ENCODE measurements around the gene POU3F1. TPM values are rescaled to one million over a fixed set of nuclear protein-coding genes. Genes with fewer than 3 reads are reported as not detected.

POU3F1 gene
- total and polyA plus RNA-seq, 4 donors: 2.3 to 4.9 (median 3.1) TPM

DNA sequence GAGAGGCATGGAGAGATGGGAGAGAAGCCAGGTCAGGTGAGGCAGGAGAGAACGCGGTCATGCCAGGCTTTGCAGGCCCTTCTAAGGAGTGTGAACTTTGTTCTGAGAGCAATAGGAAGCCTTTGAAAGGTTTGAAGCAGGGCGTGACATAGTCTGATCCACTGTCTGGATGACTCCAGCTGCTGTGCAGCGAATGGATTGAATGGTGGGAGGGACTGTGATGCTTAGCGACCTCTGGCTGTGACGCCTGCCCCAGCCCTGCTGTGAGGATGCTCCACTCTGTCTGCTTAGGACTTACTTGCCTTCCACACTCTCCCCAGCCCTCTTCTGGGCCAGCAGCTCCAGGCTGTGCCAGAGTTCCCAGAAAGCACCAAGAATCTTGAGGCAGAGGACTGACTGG lies 41.8 kb upstream of the POU3F1 start:
- peak in 1 of 6 donors; percentile 44 for DNase-seq (ENCODE audit: low read depth in 4 of 6, low spot score in 6 of 6)
- Histone ChIP-seq H3K36me3 (ENCODE audit: control insufficient read depth, insufficient read depth, low read length) (no peaks in the 10 kb centered on the region), H3K4me1 (ENCODE audit: control insufficient read depth, insufficient read depth, low read length) (peaks cover 33% of the 10 kb centered on the region), H3K9me3 (ENCODE audit: control insufficient read depth, insufficient read depth, low read length) (no peaks in the 10 kb centered on the region), H3K27me3 (ENCODE audit: control insufficient read depth, insufficient read depth, low read length) (peaks cover 8% of the 10 kb centered on the region), H3K27ac (ENCODE audit: low read depth, low read length) (no peak overlapping the region), H3K4me3 (ENCODE audit: low read depth, low read length) (no peak overlapping the region)
- 49% methylated on average over 6 of the region's 6 CpGs for WGBS (ENCODE audit: insufficient coverage)

DNA sequence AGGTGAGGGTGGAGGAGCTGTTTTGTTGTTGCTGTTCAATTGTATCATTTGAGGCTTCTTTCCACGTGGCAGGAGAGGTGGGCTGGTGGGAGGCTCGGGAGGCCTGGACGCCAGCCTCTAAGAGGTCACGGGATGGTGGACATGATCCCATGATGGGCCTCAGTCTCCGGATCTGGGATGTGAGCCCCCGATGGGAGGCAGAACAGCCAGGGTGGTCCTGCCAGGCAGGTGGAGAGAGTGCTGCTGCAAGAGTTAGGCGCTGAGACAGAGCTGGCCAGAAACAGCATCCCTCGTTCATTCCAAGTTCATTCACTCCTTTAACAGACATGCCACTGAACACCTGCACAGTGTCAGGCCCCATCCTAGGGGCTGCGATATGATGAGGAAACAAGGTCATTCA lies 41.1 kb upstream of the POU3F1 start:
- Histone ChIP-seq H3K9me3 (ENCODE audit: control insufficient read depth, insufficient read depth, low read length) (no peaks in the 10 kb centered on the region), H3K4me3 (ENCODE audit: low read depth, low read length) (no peak overlapping the region), H3K4me1 (ENCODE audit: control insufficient read depth, insufficient read depth, low read length) (peaks cover 32% of the 10 kb centered on the region), H3K27me3 (ENCODE audit: control insufficient read depth, insufficient read depth, low read length) (peaks cover 9% of the 10 kb centered on the region), H3K27ac (ENCODE audit: low read depth, low read length) (no peak overlapping the region), H3K36me3 (ENCODE audit: control insufficient read depth, insufficient read depth, low read length) (no peaks in the 10 kb centered on the region)
- 91% methylated on average over 9 of the region's 9 CpGs for WGBS (ENCODE audit: insufficient coverage)
- DNase-seq (ENCODE audit: low read depth in 4 of 6, low spot score in 6 of 6): no peak

DNA sequence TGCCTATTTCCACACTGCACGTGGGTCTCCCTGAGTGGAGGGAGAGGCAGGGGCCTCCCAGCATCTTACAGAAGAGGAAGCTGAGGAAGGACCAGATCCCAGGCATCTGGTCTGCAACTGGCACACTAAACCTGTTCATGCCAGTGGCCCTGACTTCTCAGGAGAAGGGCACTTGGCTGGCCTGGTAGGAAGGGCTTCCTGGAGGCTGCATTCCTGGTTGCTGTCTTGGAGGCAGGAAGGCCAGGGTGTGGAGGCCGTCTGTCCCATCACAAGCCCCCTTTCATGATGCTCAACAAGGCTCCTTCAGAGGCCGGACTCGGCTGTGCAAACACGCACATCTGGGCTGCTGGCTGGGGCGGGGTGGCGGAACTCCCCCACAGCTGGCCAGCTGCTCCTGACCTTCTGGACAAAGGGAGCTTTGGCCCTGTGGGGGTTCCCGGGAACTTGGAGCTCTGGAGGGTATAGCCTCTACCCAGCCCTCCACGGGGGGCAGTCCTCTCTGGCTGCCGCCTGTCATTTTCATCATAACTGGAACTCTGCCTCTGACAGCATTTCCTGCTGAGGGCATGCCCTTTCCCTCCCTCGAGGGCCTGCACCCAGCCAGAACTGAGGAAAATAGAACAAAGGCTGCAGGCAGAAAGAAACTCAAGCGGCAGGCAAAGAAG lies 39.2 kb upstream of the POU3F1 start:
- Histone ChIP-seq H3K9me3 (ENCODE audit: control insufficient read depth, insufficient read depth, low read length) (no peaks in the 10 kb centered on the region), H3K27me3 (ENCODE audit: control insufficient read depth, insufficient read depth, low read length) (peaks cover 8% of the 10 kb centered on the region), H3K4me1 (ENCODE audit: control insufficient read depth, insufficient read depth, low read length) (peaks cover 26% of the 10 kb centered on the region), H3K4me3 (ENCODE audit: low read depth, low read length) (no peak overlapping the region), H3K36me3 (ENCODE audit: control insufficient read depth, insufficient read depth, low read length) (no peaks in the 10 kb centered on the region), H3K27ac (ENCODE audit: low read depth, low read length) (no peak overlapping the region)
- WGBS (ENCODE audit: insufficient coverage): 70% methylated on average over 11 of the region's 12 CpGs
- peak in 1 of 6 donors; percentile 52 for DNase-seq (ENCODE audit: low read depth in 4 of 6, low spot score in 6 of 6)

DNA sequence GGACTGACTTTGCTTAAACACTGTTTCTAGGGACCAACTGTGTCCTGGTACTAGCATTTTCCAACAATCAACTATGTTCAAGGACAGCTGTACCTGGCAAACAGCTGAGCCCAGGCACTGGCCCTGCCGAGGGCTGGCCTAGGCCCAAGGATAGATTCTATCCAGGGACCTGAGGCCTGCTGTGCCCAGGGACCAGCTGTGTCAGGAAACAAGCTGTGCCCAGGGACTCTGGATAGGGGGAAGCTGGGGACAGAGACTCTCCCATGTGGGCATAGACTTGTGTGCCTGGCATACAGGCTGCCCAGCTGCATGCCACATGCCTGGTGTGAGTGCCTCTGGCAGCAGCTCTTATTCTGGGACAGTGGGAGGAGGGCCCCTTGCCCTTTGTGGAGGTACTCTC lies 38.1 kb upstream of the POU3F1 start:
- DNase-seq (ENCODE audit: low read depth in 4 of 6, low spot score in 6 of 6): peak in 2 of 6 donors; percentile 38 to 60
- Histone ChIP-seq H3K27ac (ENCODE audit: low read depth, low read length) (no peak overlapping the region), H3K4me3 (ENCODE audit: low read depth, low read length) (no peak overlapping the region), H3K9me3 (ENCODE audit: control insufficient read depth, insufficient read depth, low read length) (no peaks in the 10 kb centered on the region), H3K36me3 (ENCODE audit: control insufficient read depth, insufficient read depth, low read length) (no peaks in the 10 kb centered on the region), H3K4me1 (ENCODE audit: control insufficient read depth, insufficient read depth, low read length) (peaks cover 26% of the 10 kb centered on the region), H3K27me3 (ENCODE audit: control insufficient read depth, insufficient read depth, low read length) (peaks cover 3% of the 10 kb centered on the region)
- 20% methylated on average over 1 of the region's 1 CpG for WGBS (ENCODE audit: insufficient coverage)

DNA sequence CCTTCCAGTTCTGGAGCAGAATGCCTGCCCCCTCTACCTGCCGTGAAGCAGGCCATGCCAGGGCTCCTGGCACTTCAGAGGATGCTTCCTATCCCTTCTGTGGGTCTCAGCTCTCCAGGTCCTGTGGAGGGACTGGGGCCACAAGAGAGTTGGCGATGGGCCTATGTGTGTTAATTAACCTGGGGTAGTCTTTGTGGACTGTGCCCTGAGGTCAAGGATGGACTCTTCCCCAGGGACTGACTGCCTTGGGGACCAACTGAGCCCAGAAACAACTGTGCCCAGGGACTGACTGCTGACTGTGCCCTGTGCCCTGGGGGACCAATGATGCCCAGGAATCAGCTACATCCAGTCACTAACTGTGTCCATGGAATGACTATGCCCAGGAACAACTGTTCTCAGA lies 37.5 kb upstream of the POU3F1 start:
- Histone ChIP-seq H3K4me3 (ENCODE audit: low read depth, low read length) (no peak overlapping the region), H3K9me3 (ENCODE audit: control insufficient read depth, insufficient read depth, low read length) (no peaks in the 10 kb centered on the region), H3K27ac (ENCODE audit: low read depth, low read length) (no peak overlapping the region), H3K27me3 (ENCODE audit: control insufficient read depth, insufficient read depth, low read length) (peaks cover 2% of the 10 kb centered on the region), H3K4me1 (ENCODE audit: control insufficient read depth, insufficient read depth, low read length) (peaks cover 26% of the 10 kb centered on the region), H3K36me3 (ENCODE audit: control insufficient read depth, insufficient read depth, low read length) (no peaks in the 10 kb centered on the region)
- 81% methylated on average over 2 of the region's 2 CpGs for WGBS (ENCODE audit: insufficient coverage)
- no peak for DNase-seq (ENCODE audit: low read depth in 4 of 6, low spot score in 6 of 6)

DNA sequence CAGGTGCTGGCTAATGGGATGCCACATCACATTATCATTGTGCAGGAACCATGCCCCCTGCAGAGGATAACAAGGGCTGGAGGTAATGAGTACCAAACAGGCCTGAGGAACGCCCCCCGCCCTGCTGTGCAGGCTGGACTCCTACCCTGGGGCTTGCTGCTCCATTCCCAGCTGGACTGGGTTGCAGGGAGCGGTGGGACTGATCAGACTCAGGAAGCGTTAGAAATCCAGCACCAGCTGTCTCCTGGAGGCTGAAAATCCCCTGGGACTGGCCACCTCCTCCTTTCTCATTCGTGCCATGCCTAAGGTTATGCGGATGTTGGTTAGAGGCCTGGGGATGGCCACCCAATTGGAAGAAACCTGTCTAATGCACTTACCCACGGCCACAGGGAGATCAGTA lies 36.9 kb upstream of the POU3F1 start:
- Histone ChIP-seq H3K27ac (ENCODE audit: low read depth, low read length) (no peak overlapping the region), H3K4me3 (ENCODE audit: low read depth, low read length) (no peak overlapping the region), H3K27me3 (ENCODE audit: control insufficient read depth, insufficient read depth, low read length) (peaks cover 2% of the 10 kb centered on the region), H3K4me1 (ENCODE audit: control insufficient read depth, insufficient read depth, low read length) (peaks cover 26% of the 10 kb centered on the region), H3K36me3 (ENCODE audit: control insufficient read depth, insufficient read depth, low read length) (no peaks in the 10 kb centered on the region), H3K9me3 (ENCODE audit: control insufficient read depth, insufficient read depth, low read length) (no peaks in the 10 kb centered on the region)
- no peak for DNase-seq (ENCODE audit: low read depth in 4 of 6, low spot score in 6 of 6)
- WGBS (ENCODE audit: insufficient coverage): 82% methylated on average over 3 of the region's 7 CpGs

DNA sequence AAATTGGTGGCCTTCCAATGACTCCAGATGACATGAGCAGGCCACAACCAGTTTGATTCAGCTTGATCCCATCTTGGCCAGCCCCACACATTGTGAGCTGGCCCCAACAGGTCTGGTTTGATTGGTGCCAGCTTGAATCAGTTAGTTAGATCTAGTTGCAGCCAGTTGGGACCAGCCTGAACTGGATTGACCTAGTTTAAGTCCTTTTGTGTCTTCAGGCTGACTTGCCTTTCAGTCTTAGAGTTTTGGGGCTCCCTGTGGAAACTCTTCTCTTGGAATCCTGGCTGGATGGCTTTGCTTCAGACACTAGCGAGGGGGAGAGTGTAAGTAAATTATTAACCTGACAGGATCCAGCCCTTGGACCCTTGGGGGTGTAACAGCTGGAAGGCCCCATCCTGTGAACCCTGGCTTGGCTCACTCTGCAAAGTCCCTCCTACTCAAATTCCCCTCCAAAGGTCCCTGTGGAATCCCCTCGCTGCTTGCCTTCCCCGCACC lies 36.2 kb upstream of the POU3F1 start:
- Histone ChIP-seq H3K9me3 (ENCODE audit: control insufficient read depth, insufficient read depth, low read length) (no peaks in the 10 kb centered on the region), H3K27ac (ENCODE audit: low read depth, low read length) (no peak overlapping the region), H3K36me3 (ENCODE audit: control insufficient read depth, insufficient read depth, low read length) (no peaks in the 10 kb centered on the region), H3K27me3 (ENCODE audit: control insufficient read depth, insufficient read depth, low read length) (peaks cover 2% of the 10 kb centered on the region), H3K4me1 (ENCODE audit: control insufficient read depth, insufficient read depth, low read length) (peaks cover 26% of the 10 kb centered on the region), H3K4me3 (ENCODE audit: low read depth, low read length) (no peak overlapping the region)
- 87% methylated on average over 3 of the region's 3 CpGs for WGBS (ENCODE audit: insufficient coverage)
- no peak for DNase-seq (ENCODE audit: low read depth in 4 of 6, low spot score in 6 of 6)

DNA sequence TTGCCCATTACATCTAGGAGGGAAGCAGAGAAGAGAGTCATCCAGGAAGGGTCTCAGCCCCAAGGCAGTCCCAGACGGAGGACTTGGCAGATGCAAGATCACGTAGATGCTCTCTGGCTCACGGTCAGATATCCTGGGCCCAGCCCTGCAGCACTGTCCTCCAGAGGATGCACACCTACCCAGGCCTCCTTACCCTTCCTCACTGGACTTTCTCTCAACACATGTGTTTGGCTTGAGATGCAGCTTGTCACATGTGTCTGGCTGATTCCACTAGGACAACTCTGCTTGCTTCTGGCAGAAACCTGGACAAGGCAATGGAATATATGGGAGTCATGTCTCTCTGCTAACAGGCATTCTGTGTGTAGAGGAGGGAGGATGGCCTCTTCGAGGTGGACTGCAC lies 32.4 kb upstream of the POU3F1 start:
- DNase-seq (ENCODE audit: low read depth in 4 of 6, low spot score in 6 of 6): no peak
- Histone ChIP-seq H3K4me1 (ENCODE audit: control insufficient read depth, insufficient read depth, low read length) (peaks cover 8% of the 10 kb centered on the region), H3K9me3 (ENCODE audit: control insufficient read depth, insufficient read depth, low read length) (no peaks in the 10 kb centered on the region), H3K4me3 (ENCODE audit: low read depth, low read length) (no peak overlapping the region), H3K36me3 (ENCODE audit: control insufficient read depth, insufficient read depth, low read length) (no peaks in the 10 kb centered on the region), H3K27ac (ENCODE audit: low read depth, low read length) (no peak overlapping the region), H3K27me3 (ENCODE audit: control insufficient read depth, insufficient read depth, low read length) (peaks cover 2% of the 10 kb centered on the region)
- WGBS (ENCODE audit: insufficient coverage): 97% methylated on average over 3 of the region's 4 CpGs

DNA sequence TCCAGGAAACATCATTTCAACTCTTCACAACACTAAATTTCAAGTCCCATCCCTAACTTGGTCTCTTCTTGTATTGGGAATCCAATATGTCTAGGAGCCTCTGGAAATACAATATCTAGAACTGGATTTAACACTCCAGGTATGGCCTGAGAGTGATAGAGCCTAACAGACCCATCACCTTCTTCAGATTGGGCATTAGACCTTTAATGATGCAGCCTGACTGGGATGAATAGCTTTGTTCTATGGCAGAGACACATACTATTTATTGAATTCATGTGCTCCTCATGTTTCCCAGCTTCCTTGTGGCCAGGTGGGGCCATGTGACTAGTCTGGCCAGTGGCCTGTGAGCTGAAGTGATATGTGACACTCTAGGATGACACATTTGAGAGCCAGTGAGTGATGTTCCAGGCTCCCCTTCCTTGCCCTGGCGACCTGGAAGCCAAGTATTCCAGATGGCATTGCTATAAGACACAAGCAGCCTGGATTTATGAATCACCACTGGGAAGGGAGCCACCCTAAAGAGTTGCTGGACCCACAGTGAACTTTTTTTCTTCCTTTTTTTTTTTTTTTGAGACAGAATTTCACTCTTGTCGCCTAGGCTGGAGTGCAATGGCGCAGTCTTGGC lies 31.0 kb upstream of the POU3F1 start:
- H3K36me3 ChIP-seq (ENCODE audit: control insufficient read depth, insufficient read depth, low read length): no peaks in the 10 kb centered on the region
- H3K27me3 ChIP-seq (ENCODE audit: control insufficient read depth, insufficient read depth, low read length): peaks cover 1% of the 10 kb centered on the region
- peaks cover 16% of the 10 kb centered on the region for H3K4me1 ChIP-seq (ENCODE audit: control insufficient read depth, insufficient read depth, low read length)
- no peak for DNase-seq (ENCODE audit: low read depth in 4 of 6, low spot score in 6 of 6)
- no peaks in the 10 kb centered on the region for H3K9me3 ChIP-seq (ENCODE audit: control insufficient read depth, insufficient read depth, low read length)
- no peak overlapping the region for H3K4me3 ChIP-seq (ENCODE audit: low read depth, low read length)
- H3K27ac ChIP-seq (ENCODE audit: low read depth, low read length): no peak overlapping the region
- WGBS (ENCODE audit: insufficient coverage): 58% methylated on average over 1 of the region's 3 CpGs

DNA sequence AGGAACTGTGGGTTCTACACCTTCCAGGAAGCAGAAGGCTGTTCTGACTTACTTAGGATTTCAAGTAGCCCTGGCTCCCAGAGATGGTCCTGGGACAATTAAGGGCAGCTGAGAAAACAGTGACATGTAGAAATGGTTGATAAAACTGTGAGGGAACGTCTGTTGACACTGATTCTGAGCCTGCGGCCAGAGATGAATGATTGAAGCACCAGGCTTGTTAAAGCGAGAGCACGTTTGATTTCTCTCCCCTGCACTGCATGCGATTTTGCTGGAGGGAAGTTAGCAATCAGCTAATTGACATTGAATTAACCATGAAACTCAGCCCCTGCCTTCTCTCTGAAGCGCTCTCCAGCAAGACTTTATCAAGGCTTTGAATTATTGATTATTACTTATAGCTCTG lies 29.9 kb upstream of the POU3F1 start:
- Histone ChIP-seq H3K4me3 (ENCODE audit: low read depth, low read length) (no peak overlapping the region), H3K9me3 (ENCODE audit: control insufficient read depth, insufficient read depth, low read length) (no peaks in the 10 kb centered on the region), H3K4me1 (ENCODE audit: control insufficient read depth, insufficient read depth, low read length) (peaks cover 16% of the 10 kb centered on the region), H3K27ac (ENCODE audit: low read depth, low read length) (no peak overlapping the region), H3K27me3 (ENCODE audit: control insufficient read depth, insufficient read depth, low read length) (peaks cover 3% of the 10 kb centered on the region), H3K36me3 (ENCODE audit: control insufficient read depth, insufficient read depth, low read length) (no peaks in the 10 kb centered on the region)
- DNase-seq (ENCODE audit: low read depth in 4 of 6, low spot score in 6 of 6): peak in 1 of 6 donors; percentile 64
- 56% methylated on average over 4 of the region's 6 CpGs for WGBS (ENCODE audit: insufficient coverage)

All from spinal cord (tissue), 10 donors.